HEK293 (cell line): ENCODE results near the gene NEUROD4.

Experiments
- CTCF ChIA-PET: fragments of 350-600 bp; formaldehyde crosslinking; extraction: SDS; loops from one replicate; lab custom pipeline; 2021; ENCODE audit warnings: antibody characterized with exemption; lab: Yijun Ruan, JAX
- POLR2A ChIA-PET: fragments of 300-600 bp; formaldehyde crosslinking; extraction: SDS; loops from one replicate; lab custom pipeline; 2020; ENCODE audit warnings: antibody characterized with exemption, inconsistent platforms; lab: Yijun Ruan, JAX
- H3K27ac ChIP-seq: fragments of 200-500 bp; sonication (Bioruptor generic); 2 replicates; pipeline ENCODE4 v1.5.1; 2014; ENCODE audit warnings: low read depth, low read length, control low read depth, inconsistent platforms; ENCODE audit errors: extremely low read depth
- H3K36me3 ChIP-seq, 2 experiments: fragments of 200-500 bp in 1 of 2; sonication (Bioruptor generic) in 1 of 2; 1 replicate in 1 of 2; 2 replicates in 1 of 2; pipeline ENCODE4 v1.5.1; 2014 to 2017; ENCODE audit warnings: inconsistent platforms in 2 of 2, low read length in 2 of 2; ENCODE audit not compliant: control insufficient read depth in 2 of 2, insufficient read depth in 1 of 2
- H3K4me1 ChIP-seq: fragments of 200-500 bp; sonication (Bioruptor generic); 2 replicates; pipeline ENCODE4 v1.5.1; 2014; ENCODE audit warnings: mild to moderate bottlenecking, low read length, inconsistent platforms; ENCODE audit not compliant: control insufficient read depth, insufficient read depth
- H3K4me3 ChIP-seq: 2 replicates; pipeline ENCODE4 v1.5.1; 2011; ENCODE audit warnings: low read depth, mild to moderate bottlenecking, control low read depth, low read length, moderate library complexity
- H3K9me3 ChIP-seq: fragments of 200-500 bp; sonication (Bioruptor generic); 2 replicates; pipeline ENCODE4 v1.5.1; 2014; ENCODE audit warnings: low read depth, low read length, inconsistent platforms; ENCODE audit not compliant: control insufficient read depth, insufficient read depth
- GLI2 ChIP-seq: fragments of 450-650 bp; formaldehyde crosslinking; IDR thresholded peaks from 2 replicates; pipeline ENCODE4; 2017; ENCODE audit warnings: missing biosample characterization, missing genetic modification characterization, low read depth, borderline replicate concordance
- GLIS1 ChIP-seq: fragments of 450-650 bp; formaldehyde crosslinking; IDR thresholded peaks from 2 replicates; pipeline ENCODE4 v1.5.1; 2016; ENCODE audit warnings: missing biosample characterization, missing genetic modification characterization
- KLF1 ChIP-seq: fragments of 450-650 bp; formaldehyde crosslinking; IDR thresholded peaks from 2 replicates; pipeline ENCODE4 v1.5.1; 2016; ENCODE audit warnings: missing biosample characterization, missing genetic modification characterization
- KLF8 ChIP-seq: fragments of 450-650 bp; formaldehyde crosslinking; IDR thresholded peaks from 2 replicates; pipeline ENCODE4 v1.5.1; 2016; ENCODE audit warnings: missing biosample characterization, missing genetic modification characterization
- OSR2 ChIP-seq: fragments of 450-650 bp; formaldehyde crosslinking; IDR thresholded peaks from 2 replicates; pipeline ENCODE4 v1.5.1; 2016; ENCODE audit warnings: missing biosample characterization, missing genetic modification characterization
- SP7 ChIP-seq: fragments of 450-650 bp; formaldehyde crosslinking; IDR thresholded peaks from 2 replicates; pipeline ENCODE4 v1.5.1; 2016; ENCODE audit warnings: missing biosample characterization, missing genetic modification characterization
- ZBTB17 ChIP-seq: fragments of 450-650 bp; formaldehyde crosslinking; IDR thresholded peaks from 2 replicates; pipeline ENCODE4 v1.5.1; 2016; ENCODE audit warnings: missing biosample characterization, missing genetic modification characterization
- ZBTB8A ChIP-seq: fragments of 450-650 bp; formaldehyde crosslinking; IDR thresholded peaks from 2 replicates; pipeline ENCODE4 v1.5.1; 2016; ENCODE audit warnings: missing biosample characterization, missing genetic modification characterization
- ZIC2 ChIP-seq: fragments of 450-650 bp; formaldehyde crosslinking; IDR thresholded peaks from 2 replicates; pipeline ENCODE4 v1.5.1; 2016; ENCODE audit warnings: missing biosample characterization, missing genetic modification characterization
- ZNF2 ChIP-seq: fragments of 450-650 bp; formaldehyde crosslinking; IDR thresholded peaks from 2 replicates; pipeline ENCODE4 v1.5.1; 2016; ENCODE audit warnings: missing biosample characterization, missing genetic modification characterization
- ZNF23 ChIP-seq: fragments of 450-650 bp; formaldehyde crosslinking; IDR thresholded peaks from 2 replicates; pipeline ENCODE4 v1.5.1; 2016; ENCODE audit warnings: missing biosample characterization, missing genetic modification characterization, borderline replicate concordance
- ZNF341 ChIP-seq: fragments of 450-650 bp; formaldehyde crosslinking; IDR thresholded peaks from 2 replicates; pipeline ENCODE4; 2016; ENCODE audit warnings: low read depth, missing biosample characterization, missing genetic modification characterization
- ZNF426 ChIP-seq: fragments of 450-650 bp; formaldehyde crosslinking; IDR thresholded peaks from 2 replicates; pipeline ENCODE4 v1.5.1; 2017; ENCODE audit warnings: missing biosample characterization, missing genetic modification characterization, mild to moderate bottlenecking, inconsistent platforms, moderate library complexity
- ZNF473 ChIP-seq: fragments of 450-650 bp; formaldehyde crosslinking; IDR thresholded peaks from 2 replicates; pipeline ENCODE4 v1.5.1; 2017; ENCODE audit warnings: missing biosample characterization, missing genetic modification characterization
- ZNF626 ChIP-seq: fragments of 450-650 bp; sonication (Bioruptor Pico); formaldehyde crosslinking; IDR thresholded peaks from 2 replicates; pipeline ENCODE4 v1.5.1; 2018; ENCODE audit warnings: missing biosample characterization, missing genetic modification characterization, inconsistent platforms
- ZNF654 ChIP-seq: fragments of 450-650 bp; formaldehyde crosslinking; IDR thresholded peaks from 2 replicates; pipeline ENCODE4 v1.5.1; 2016; ENCODE audit warnings: low read depth, missing biosample characterization, missing genetic modification characterization
- ZNF660 ChIP-seq: fragments of 450-650 bp; IDR thresholded peaks from 2 replicates; pipeline ENCODE4 v1.5.1; 2018; ENCODE audit warnings: missing biosample characterization, mild to moderate bottlenecking, missing genetic modification characterization
- TF ChIP-seq, protein P1 (sequence below): fragments of 450-650 bp; formaldehyde crosslinking; IDR thresholded peaks from 2 replicates; pipeline ENCODE4 v1.5.1; 2016; ENCODE audit warnings: missing biosample characterization, missing genetic modification characterization
- TF ChIP-seq, protein P2 (sequence below): fragments of 450-650 bp; formaldehyde crosslinking; IDR thresholded peaks from 2 replicates; pipeline ENCODE4 v1.5.0; 2017; ENCODE audit warnings: missing biosample characterization, missing genetic modification characterization, borderline replicate concordance
- TF ChIP-seq, protein P3 (sequence below): fragments of 450-650 bp; formaldehyde crosslinking; IDR thresholded peaks from 2 replicates; pipeline ENCODE4 v1.5.1; 2016; ENCODE audit warnings: missing biosample characterization, missing genetic modification characterization

NEUROD4 gene

DNA sequence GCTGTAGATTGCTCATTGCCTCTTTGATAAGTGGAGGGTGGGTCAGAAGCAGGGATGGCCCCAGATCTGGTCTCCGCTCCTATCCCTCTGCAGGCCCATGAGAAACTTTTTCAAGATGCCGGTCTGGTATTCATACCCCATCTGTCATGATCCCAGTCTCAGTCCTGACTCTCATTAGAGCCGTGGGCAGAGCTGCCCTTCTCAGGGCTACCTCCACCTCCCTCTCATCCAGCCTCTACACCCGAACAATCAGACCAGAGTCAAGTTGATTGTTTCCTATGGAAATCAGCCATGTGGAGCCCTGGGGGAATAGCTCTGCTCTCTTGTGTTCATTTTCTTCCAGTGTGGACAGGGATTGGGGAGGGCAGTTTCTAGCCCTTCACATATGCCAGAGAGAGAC is 45.8 kb downstream of the NEUROD4 start (continued):
- TF ChIP-seq, protein P1, sequence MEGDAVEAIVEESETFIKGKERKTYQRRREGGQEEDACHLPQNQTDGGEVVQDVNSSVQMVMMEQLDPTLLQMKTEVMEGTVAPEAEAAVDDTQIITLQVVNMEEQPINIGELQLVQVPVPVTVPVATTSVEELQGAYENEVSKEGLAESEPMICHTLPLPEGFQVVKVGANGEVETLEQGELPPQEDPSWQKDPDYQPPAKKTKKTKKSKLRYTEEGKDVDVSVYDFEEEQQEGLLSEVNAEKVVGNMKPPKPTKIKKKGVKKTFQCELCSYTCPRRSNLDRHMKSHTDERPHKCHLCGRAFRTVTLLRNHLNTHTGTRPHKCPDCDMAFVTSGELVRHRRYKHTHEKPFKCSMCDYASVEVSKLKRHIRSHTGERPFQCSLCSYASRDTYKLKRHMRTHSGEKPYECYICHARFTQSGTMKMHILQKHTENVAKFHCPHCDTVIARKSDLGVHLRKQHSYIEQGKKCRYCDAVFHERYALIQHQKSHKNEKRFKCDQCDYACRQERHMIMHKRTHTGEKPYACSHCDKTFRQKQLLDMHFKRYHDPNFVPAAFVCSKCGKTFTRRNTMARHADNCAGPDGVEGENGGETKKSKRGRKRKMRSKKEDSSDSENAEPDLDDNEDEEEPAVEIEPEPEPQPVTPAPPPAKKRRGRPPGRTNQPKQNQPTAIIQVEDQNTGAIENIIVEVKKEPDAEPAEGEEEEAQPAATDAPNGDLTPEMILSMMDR, result no peak

DNA sequence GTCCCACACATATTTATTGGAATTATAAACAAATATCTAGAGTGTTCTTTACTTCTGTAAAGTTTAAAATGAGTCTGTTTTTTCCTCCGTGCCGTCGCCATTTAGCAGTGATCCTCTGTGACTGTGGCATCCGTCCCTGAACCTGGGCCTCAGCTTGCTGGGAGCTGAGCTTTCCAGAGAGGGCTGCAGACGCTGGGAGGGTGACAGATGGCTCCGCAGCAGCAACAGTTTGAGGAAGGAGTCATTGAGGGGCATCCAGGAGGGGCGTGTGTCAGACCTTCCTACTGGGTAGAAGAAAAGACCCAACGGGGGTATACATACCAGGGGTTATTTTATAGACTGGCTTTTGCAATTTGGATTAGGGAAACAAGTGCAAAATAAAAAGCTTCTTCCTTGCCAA is 47.9 kb downstream of the NEUROD4 start:
- CTCF ChIA-PET, result interaction anchor here (0.6 to 11.8 kb wide), 30 partner anchors 7 to 452 kb away, joined by 3 to 271 read pairs (median 4); partner anchors contain the start of gene MUCL1
- no peaks in the 10 kb centered on the region for H3K9me3 ChIP-seq
- no peak for TF ChIP-seq ZNF2 (tag by site-specific recombination)
- no peak for TF ChIP-seq GLI2
- TF ChIP-seq OSR2 (tag by site-specific recombination), result no peak
- TF ChIP-seq, protein P2, sequence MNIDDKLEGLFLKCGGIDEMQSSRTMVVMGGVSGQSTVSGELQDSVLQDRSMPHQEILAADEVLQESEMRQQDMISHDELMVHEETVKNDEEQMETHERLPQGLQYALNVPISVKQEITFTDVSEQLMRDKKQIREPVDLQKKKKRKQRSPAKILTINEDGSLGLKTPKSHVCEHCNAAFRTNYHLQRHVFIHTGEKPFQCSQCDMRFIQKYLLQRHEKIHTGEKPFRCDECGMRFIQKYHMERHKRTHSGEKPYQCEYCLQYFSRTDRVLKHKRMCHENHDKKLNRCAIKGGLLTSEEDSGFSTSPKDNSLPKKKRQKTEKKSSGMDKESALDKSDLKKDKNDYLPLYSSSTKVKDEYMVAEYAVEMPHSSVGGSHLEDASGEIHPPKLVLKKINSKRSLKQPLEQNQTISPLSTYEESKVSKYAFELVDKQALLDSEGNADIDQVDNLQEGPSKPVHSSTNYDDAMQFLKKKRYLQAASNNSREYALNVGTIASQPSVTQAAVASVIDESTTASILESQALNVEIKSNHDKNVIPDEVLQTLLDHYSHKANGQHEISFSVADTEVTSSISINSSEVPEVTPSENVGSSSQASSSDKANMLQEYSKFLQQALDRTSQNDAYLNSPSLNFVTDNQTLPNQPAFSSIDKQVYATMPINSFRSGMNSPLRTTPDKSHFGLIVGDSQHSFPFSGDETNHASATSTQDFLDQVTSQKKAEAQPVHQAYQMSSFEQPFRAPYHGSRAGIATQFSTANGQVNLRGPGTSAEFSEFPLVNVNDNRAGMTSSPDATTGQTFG (tag by site-specific recombination), result no peak
- TF ChIP-seq KLF1 (tag by site-specific recombination), result no peak
- no peak for TF ChIP-seq ZNF426 (tag by site-specific recombination)
- no peak for TF ChIP-seq SP7 (tag by site-specific recombination)
- no peak for TF ChIP-seq ZBTB8A (tag by site-specific recombination)
- no peak for TF ChIP-seq ZIC2
- TF ChIP-seq ZNF23 (tag by site-specific recombination), result no peak
- no peak for TF ChIP-seq KLF8
- TF ChIP-seq ZNF626 (tag by site-specific recombination), result no peak
- TF ChIP-seq, protein P3, sequence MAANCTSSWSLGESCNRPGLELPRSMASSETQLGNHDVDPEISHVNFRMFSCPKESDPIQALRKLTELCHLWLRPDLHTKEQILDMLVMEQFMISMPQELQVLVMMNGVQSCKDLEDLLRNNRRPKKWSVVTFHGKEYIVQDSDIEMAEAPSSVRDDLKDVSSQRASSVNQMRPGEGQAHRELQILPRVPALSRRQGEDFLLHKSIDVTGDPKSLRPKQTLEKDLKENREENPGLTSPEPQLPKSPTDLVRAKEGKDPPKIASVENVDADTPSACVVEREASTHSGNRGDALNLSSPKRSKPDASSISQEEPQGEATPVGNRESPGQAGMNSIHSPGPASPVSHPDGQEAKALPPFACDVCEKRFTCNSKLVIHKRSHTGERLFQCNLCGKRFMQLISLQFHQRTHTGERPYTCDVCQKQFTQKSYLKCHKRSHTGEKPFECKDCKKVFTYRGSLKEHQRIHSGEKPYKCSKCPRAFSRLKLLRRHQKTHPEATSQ (tag by site-specific recombination), result no peak
- no peaks in the 10 kb centered on the region for H3K4me1 ChIP-seq
- no peak overlapping the region for H3K4me3 ChIP-seq
- H3K36me3 ChIP-seq, result no peaks in the 10 kb centered on the region
- POLR2A ChIA-PET, result no interaction called here
- no peak overlapping the region for H3K27ac ChIP-seq

DNA sequence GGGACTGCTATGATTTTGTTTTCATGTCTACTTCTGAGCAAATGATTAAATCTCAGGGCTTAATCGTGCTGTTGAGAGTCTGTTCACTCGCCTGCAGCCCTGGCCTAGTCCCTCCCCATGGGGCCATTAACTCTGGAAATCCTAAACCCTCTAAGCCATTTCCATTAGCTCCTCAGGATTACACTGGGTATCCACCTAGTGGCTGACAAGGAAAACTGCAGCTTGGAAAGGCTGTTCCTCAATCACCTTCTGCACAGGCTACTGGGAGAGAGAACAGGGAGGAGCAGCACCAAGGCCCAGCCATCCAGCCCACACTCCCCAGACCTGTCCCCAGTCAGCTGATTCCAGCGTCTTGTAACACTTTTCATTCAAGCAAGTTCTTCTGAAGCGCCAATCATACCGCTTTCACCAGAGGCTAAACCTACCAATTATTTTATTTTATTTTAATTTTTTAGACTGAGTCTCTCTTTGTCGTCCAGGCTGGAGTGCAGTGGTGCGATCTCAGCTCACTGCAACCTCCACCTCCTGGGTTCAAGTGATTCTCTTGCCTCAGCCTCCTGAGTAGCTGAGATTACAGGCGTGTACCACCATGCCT is 48.7 kb downstream of the NEUROD4 start:
- CTCF ChIA-PET, result interaction anchor here (0.6 to 11.8 kb wide), 30 partner anchors 9 to 453 kb away, joined by 3 to 271 read pairs (median 4); partner anchors contain the start of gene MUCL1
- H3K27ac ChIP-seq, result no peak overlapping the region
- TF ChIP-seq ZNF341 (tag by site-specific recombination), result peak; percentile 86
- no peak for TF ChIP-seq ZNF473 (tag by site-specific recombination)
- TF ChIP-seq ZNF654 (tag by site-specific recombination), result peak; percentile 65
- peak; percentile 53; the same call in 1 of the 2 replicates for TF ChIP-seq ZBTB17 (tag by site-specific recombination)
- TF ChIP-seq ZNF660, result peak; percentile 73; the same call in 1 of the 2 replicates
- TF ChIP-seq GLIS1, result peak; percentile 60
- TF ChIP-seq, all 188 proteins: peak for 5
- H3K36me3 ChIP-seq, result no peaks in the 10 kb centered on the region
- H3K9me3 ChIP-seq, result no peaks in the 10 kb centered on the region
- H3K4me1 ChIP-seq, result no peaks in the 10 kb centered on the region
- H3K4me3 ChIP-seq, result no peak overlapping the region
- POLR2A ChIA-PET, result no interaction called here
